ENCODE measurements around the gene LEFTY1. TPM values are rescaled to one million over a fixed set of nuclear protein-coding genes. Genes with fewer than 3 reads are reported as not detected.

The LEFTY1 gene
- total RNA-seq, 1 experiment from 2014 or later = not detected

DNA sequence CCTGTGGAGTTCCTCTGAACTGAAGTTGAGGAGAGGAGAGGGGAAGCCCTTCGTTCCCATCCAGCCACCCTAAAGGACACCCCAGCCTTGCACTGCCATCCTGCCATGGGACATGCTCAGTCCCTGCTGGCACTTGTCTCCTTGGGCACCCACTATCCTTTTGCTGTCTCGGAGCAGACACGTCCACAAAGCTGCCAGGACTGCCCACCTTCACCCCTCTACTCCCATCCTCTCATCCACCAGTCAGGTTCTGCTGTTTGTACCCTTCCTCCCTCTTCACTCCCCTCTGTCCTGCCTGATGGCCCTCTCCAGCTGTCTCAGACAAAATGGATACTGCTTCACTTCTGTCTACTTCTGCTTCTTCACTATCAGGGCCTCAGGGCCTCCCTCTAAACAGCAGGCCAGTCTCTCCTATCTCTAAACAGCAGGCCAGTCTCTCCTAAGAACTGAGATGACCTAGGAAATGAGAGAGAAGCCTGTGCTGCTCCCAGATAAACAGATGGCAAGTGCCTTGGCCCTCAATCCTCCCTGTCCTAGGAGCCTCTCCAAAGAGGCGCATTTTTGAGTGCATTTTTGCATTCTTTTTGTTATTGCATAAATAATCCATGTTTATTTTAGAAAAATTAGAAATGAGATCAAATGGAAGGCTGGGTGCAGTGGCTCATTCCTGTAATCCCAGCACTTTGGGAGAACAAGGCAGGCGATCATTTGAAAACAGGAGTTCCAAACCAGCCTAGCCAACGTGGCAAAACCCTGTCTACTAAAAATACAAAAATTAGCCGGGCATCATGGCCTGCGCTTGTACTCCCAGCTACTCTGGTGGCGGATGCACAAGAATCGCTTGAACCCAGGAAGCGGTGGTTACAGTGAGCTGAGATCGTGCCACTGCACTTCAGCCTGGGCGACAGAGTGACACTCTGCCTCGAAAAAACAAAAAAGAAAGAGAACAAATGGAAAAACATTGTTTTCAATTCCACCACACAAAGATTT lies 39.5 kb upstream of the LEFTY1 start:
- TF ChIP-seq CTCF (IDR thresholded peaks at IDR 0.05; ENCODE audit: insufficient read depth in 1 of 2, low read depth in 1 of 2, low read length in 1 of 2, severe bottlenecking in 1 of 2, unreplicated experiment in 1 of 2) = no peak
- Mint-ChIP-seq H3K4me1 (ENCODE audit: low read depth, unreplicated experiment) (no peaks in the 10 kb centered on the region), H3K36me3 (ENCODE audit: insufficient read depth, unreplicated experiment) (peaks cover 8% of the 10 kb centered on the region), H3K27me3 (ENCODE audit: insufficient read depth, unreplicated experiment) (no peaks in the 10 kb centered on the region), H3K4me3 (ENCODE audit: unreplicated experiment) (no peak overlapping the region), H3K27ac (ENCODE audit: unreplicated experiment) (no peak overlapping the region), H3K9me3 (ENCODE audit: unreplicated experiment) (no peaks in the 10 kb centered on the region)
- H3K4me1 ChIP-seq = no peaks in the 10 kb centered on the region
- H3K27me3 ChIP-seq (replicated peaks; ENCODE audit: control insufficient read depth, insufficient read depth, low read length) = no peaks in the 10 kb centered on the region
- H3K4me3 ChIP-seq (ENCODE audit: low read depth, low read length) = no peak overlapping the region
- no peaks in the 10 kb centered on the region for H3K9me3 ChIP-seq
- H3K36me3 ChIP-seq (ENCODE audit: control insufficient read depth, insufficient read depth, low read length) = no peaks in the 10 kb centered on the region
- no peak for DNase-seq
- no TSS peak for BruUV-seq (replicated peaks)
- ChIA-PET POLR2A (no interaction called here), CTCF (no interaction called here)
- intact Hi-C loops (cut with micrococcal nuclease; ENCODE audit: unreplicated experiment) = no loop called here

DNA sequence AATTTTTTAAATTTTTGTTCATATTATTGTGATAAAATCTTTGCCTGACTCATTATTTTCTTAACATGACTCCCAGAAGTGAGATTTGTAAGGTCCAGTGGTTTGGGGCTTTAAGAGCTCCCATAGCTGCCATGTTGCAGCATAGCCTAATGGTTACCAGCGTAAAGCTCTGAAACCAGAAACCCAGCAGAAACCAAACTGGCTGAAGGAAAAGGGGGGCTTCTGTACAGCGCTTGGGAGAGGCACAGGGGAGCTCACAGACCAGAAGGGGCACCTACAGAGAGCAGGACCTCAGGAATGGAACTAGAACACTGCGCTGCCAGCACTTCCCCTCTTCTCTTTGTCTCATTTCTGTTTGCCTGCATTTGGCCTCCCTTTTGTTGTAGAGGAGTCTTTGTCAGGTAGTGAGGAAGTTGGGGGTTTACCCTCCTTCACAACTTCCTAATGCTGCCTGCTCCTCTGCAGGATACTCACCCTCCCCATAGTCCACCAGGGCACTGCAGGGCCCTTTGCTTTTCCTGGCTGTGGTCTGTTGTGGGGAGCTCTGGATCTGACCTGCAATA lies 37.7 kb upstream of the LEFTY1 start:
- Mint-ChIP-seq H3K4me3 (ENCODE audit: unreplicated experiment) (no peak overlapping the region), H3K4me1 (ENCODE audit: low read depth, unreplicated experiment) (no peaks in the 10 kb centered on the region), H3K36me3 (ENCODE audit: insufficient read depth, unreplicated experiment) (peaks cover 16% of the 10 kb centered on the region), H3K27me3 (ENCODE audit: insufficient read depth, unreplicated experiment) (no peaks in the 10 kb centered on the region), H3K9me3 (ENCODE audit: unreplicated experiment) (no peaks in the 10 kb centered on the region), H3K27ac (ENCODE audit: unreplicated experiment) (no peak overlapping the region)
- Histone ChIP-seq H3K9me3 (no peaks in the 10 kb centered on the region), H3K4me3 (ENCODE audit: low read depth, low read length) (no peak overlapping the region), H3K4me1 (no peaks in the 10 kb centered on the region), H3K36me3 (ENCODE audit: control insufficient read depth, insufficient read depth, low read length) (0 out of 2 replicates have a peak, but pooled peaks cover 3% of the 10 kb centered on the region), H3K27me3 (replicated peaks; ENCODE audit: control insufficient read depth, insufficient read depth, low read length) (no peaks in the 10 kb centered on the region)
- DNase-seq = no peak
- ChIA-PET POLR2A (interaction anchor here (0.6 kb wide), 1 partner anchor 51 kb away, joined by 17 read pairs; no protein-coding TSS in a partner anchor), CTCF (no interaction called here)
- no TSS peak for BruUV-seq (replicated peaks)
- no peak for TF ChIP-seq CTCF (IDR thresholded peaks at IDR 0.05; ENCODE audit: insufficient read depth in 1 of 2, low read depth in 1 of 2, low read length in 1 of 2, severe bottlenecking in 1 of 2, unreplicated experiment in 1 of 2)
- intact Hi-C loops (cut with micrococcal nuclease; ENCODE audit: unreplicated experiment) = no loop called here

All from Caco-2 (cell line).